Stimulated activated CD8-positive, alpha-beta memory T cell treated with anti-CD3 and anti-CD28 coated beads, Interleukin-7, amount 100 ng/mL, for 1 hour (primary cell): ENCODE data around the gene ZNF829.
A peak's percentile ranks its signal among the peaks of the same experiment; 100 is the strongest.

Experiments
- DNase-seq, 2 donors: peaks; one replicate each; pipeline ENCODE4 v3.0.0-alpha.2; 2020; ENCODE audit warnings: low read depth in 2 of 2

Gene ZNF829

GRCh38 chr19:36915992-36916830 lies at the start of gene ZNF829, which contains the start of gene ZNF568:
Gene ZNF829, minus strand, starts transcription at chr19:36916291. Its CDS starts 1,124 bp downstream, at chr19:36915167.
Gene ZNF568, plus strand, starts transcription at chr19:36916332. Its CDS starts 6,439 bp downstream, at chr19:36922771.
- peak; percentile 73 to 78 for DNase-seq

GRCh38 chr19:36963280-36963679 lies 47.2 kb upstream of the ZNF829 start:
- no peak for DNase-seq

GRCh38 chr19:36962346-36962745 lies 46.3 kb upstream of the ZNF829 start:
- DNase-seq, result no peak

- no peak for DNase-seq
Measured at GRCh38 chr19:36950335-36951119, 34.4 kb upstream of the ZNF829 start.

- DNase-seq, result no peak
Measured at GRCh38 chr19:36939153-36939552, 23.1 kb upstream of the ZNF829 start.

- no peak for DNase-seq
Measured at GRCh38 chr19:36931684-36932083, 15.6 kb upstream of the ZNF829 start.

GRCh38 chr19:36918090-36918489 lies 2.0 kb upstream of the ZNF829 start:
- DNase-seq, result no peak

GRCh38 chr19:36916991-36917390 lies 900 bp upstream of the ZNF829 start:
- DNase-seq, result no peak

- DNase-seq, result no peak
Measured at GRCh38 chr19:36898422-36898821, 17.7 kb downstream of the ZNF829 start.

GRCh38 chr19:36894849-36895383 lies 21.2 kb downstream of the ZNF829 start:
- no peak for DNase-seq

GRCh38 chr19:36891768-36892357 lies 24.2 kb downstream of the ZNF829 start:
- no peak for DNase-seq

- DNase-seq, result no peak
Measured at GRCh38 chr19:36876993-36877938, 38.8 kb downstream of the ZNF829 start.

- no peak for DNase-seq
Measured at GRCh38 chr19:36851898-36852297, 64.2 kb downstream of the ZNF829 start.

- DNase-seq, result peak; percentile 61 to 66
Measured at GRCh38 chr19:36850559-36851442, 65.3 kb downstream of the ZNF829 start, which contains the start of gene ZNF345. Gene ZNF345, plus strand, starts transcription at chr19:36850876. Its CDS starts 25,955 bp downstream, at chr19:36876831.

GRCh38 chr19:36849701-36850558 lies 66.2 kb downstream of the ZNF829 start:
- DNase-seq, result peak; percentile 70 to 75

- no peak for DNase-seq
Measured at GRCh38 chr19:36847968-36848367, 68.1 kb downstream of the ZNF829 start.

- DNase-seq, result no peak
Measured at GRCh38 chr19:36838784-36839324, 77.2 kb downstream of the ZNF829 start.
